PC-9 (cell line): ENCODE data around the gene MUCL3.

Source experiments
- CTCF ChIP-seq: fragments of 200-600 bp; sonication (generic); conservative IDR thresholded peaks from 2 replicates; pipeline ENCODE4 v1.6.1; 2017; ENCODE audit warnings: mixed run types, antibody characterized with exemption, mild to moderate bottlenecking, moderate library complexity
- EZH2 ChIP-seq: fragments of 200-600 bp; sonication (generic); IDR thresholded peaks from 2 replicates; pipeline ENCODE4 v1.8.0; 2017; ENCODE audit warnings: antibody characterized with exemption, low read depth

DNA sequence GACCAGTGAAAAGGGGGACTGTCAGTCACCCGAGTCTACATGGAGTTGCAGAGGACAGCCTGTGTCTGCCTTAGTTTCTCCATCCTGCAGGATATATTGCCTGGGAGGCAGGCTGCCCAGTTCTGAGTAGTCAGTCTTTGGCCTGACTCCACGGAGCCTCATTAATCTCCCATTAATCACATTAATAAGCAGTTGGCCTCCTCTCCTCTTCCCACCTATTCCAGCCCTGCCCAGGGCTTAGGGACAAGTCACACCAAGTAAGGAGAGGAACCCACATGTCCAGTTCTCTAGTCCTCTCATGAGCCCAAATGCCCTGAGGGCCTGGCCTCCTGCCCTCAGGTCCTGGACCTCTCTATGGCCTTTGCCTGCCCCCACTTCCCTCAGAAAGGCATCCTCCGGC, 1.3 kb upstream of the MUCL3 start:
- no peak for TF ChIP-seq CTCF
- no peak for TF ChIP-seq EZH2
